ENCODE results near the gene MEN1. TPM values are rescaled to one million over a fixed set of nuclear protein-coding genes. Genes with fewer than 3 reads are reported as not detected.

The MEN1 gene
- total and polyA plus RNA-seq, 9 of the 15 experiments (the other 6 are each of a cell fraction or from before 2014, with no cell fraction given) = 3.4 to 57.2 (median 19.3) TPM

DNA sequence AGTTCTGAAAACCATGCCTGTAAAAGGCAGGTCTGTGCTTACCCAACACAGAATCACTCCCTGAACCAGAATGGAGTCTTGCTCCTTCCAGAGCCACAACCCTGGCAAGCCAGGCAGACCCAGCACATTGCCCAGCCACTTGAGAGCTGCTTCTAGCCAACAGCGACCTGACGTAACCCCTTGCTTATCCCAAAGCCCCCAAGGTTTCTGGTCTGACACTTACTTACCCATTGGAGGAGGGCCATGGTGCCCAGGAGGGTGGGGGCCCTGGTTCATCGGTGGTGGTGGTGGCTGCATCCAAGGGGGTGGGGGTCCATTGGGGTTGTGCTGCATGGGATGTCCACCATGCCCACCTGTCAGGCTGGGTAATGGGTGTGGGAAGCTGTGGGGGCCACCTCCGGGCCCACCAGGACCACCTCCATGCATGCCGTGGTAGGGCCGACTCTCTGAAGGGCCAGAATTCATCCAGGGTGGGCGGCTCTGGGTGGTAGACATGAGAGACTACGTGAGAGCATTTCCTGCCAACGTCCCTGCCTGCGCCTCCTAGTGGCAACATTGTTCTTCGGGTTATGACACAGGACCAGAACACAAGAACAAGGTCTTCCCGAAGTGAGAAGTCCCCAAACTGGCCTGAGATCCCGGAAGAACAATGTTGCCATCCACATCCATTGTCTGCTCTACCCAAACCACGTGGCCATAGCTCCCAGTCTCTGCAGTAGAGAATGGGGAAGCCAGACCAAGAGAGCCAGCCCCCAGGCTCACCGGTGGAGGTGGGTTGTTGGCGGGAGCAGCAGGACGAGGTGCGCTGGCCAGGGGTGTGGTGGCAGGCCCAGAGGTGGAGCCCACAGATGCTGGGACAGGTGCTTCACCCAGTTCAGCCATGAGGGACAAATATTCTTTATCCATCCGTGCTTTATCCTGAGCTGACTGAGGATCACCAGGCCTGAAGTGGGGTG, 42.7 kb downstream of the MEN1 start:
- ChIA-PET POLR2A (interaction anchor here (1.0 to 2.4 kb wide), 6 partner anchors 8 to 79 kb away, joined by 3 to 8 read pairs (median 4); partner anchors contain the start of genes PYGM and SF1), CTCF (ENCODE audit: low intra/inter-chr PET ratio) (interaction anchor here (1.0 kb wide), 1 partner anchor 24 kb away, joined by 3 read pairs; no protein-coding TSS in a partner anchor)
- no peak overlapping the region for H2AFZ ChIP-seq (ENCODE audit: low read depth, low read length)
- peaks cover 54% of the 10 kb centered on the region for H3K79me2 ChIP-seq (ENCODE audit: control insufficient read depth, insufficient read depth, low read length)
- peaks cover 60% of the 10 kb centered on the region for H4K20me1 ChIP-seq (replicated peaks; ENCODE audit: control insufficient read depth, insufficient read depth, low read length)
- intact Hi-C loops (cut with micrococcal nuclease) (loop anchor here (1.0 kb wide), 1 partner anchor 24 kb away; no protein-coding TSS in a partner anchor), in situ Hi-C loops (cut with MboI) (no loop called here)
- ATAC-seq (peak; percentile 67), DNase-seq (ENCODE audit: extremely low read depth in 1 of 4, low spot score in 3 of 4) (peak in 2 of 4 experiments; percentile 47 to 79), FAIRE-seq (peak; percentile 78)
- no peaks in the 10 kb centered on the region for H3K27me3 ChIP-seq (ENCODE audit: control insufficient read depth in 2 of 2, insufficient read depth in 2 of 2, low read length in 2 of 2)
- no peak overlapping the region for H3K4me3 ChIP-seq
- 68% methylated on average over 18 of the region's 19 CpGs for WGBS (ENCODE audit: insufficient coverage, low coverage, missing lambda C conversion rate)
- H3K9me1 ChIP-seq (ENCODE audit: control insufficient read depth, insufficient read depth, low read length) = peaks cover 7% of the 10 kb centered on the region
- H3K27ac ChIP-seq (ENCODE audit: extremely low read depth, low read depth, low read length) = no peak overlapping the region
- no peaks in the 10 kb centered on the region for H3K9me3 ChIP-seq (replicated peaks; ENCODE audit: control insufficient read depth, insufficient read depth, low read depth, low read length)
- H3K4me2 ChIP-seq (ENCODE audit: insufficient read depth, low read length) = no peak overlapping the region
- 0 out of 4 replicates have a peak overlapping the region, but pooled peaks of 1 of the 2 experiments have one; percentile 18 for H3K9ac ChIP-seq (ENCODE audit: insufficient read depth in 1 of 2, low read depth in 2 of 2, low read length in 2 of 2)
- no TSS peak for BruUV-seq (replicated peaks)
- peaks cover 98% of the 10 kb centered on the region for H3K36me3 ChIP-seq (ENCODE audit: control insufficient read depth, insufficient read depth, low read length)
- peaks cover 9 to 27% of the 10 kb centered on the region in 2 experiments for H3K4me1 ChIP-seq (replicated peaks in 1 of 2; ENCODE audit: control insufficient read depth in 2 of 2, insufficient read depth in 2 of 2, low read length in 2 of 2)
- TF ChIP-seq NR2C2 (CRISPR knock-in tag; IDR thresholded peaks at IDR 0.05) = no peak
- TF ChIP-seq NR2C2 (tag; IDR thresholded peaks at IDR 0.05) = no peak
- no peak for TF ChIP-seq PPARD (CRISPR knock-in tag; IDR thresholded peaks at IDR 0.05)
- no peak for TF ChIP-seq NCOR1 (IDR thresholded peaks at IDR 0.05)
- no peak for TF ChIP-seq E2F1 (CRISPR knock-in tag; IDR thresholded peaks at IDR 0.05)
- TF ChIP-seq, protein P1, sequence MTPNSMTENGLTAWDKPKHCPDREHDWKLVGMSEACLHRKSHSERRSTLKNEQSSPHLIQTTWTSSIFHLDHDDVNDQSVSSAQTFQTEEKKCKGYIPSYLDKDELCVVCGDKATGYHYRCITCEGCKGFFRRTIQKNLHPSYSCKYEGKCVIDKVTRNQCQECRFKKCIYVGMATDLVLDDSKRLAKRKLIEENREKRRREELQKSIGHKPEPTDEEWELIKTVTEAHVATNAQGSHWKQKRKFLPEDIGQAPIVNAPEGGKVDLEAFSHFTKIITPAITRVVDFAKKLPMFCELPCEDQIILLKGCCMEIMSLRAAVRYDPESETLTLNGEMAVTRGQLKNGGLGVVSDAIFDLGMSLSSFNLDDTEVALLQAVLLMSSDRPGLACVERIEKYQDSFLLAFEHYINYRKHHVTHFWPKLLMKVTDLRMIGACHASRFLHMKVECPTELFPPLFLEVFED (CRISPR knock-in tag; conservative IDR thresholded peaks at IDR 0.05) = no peak
- no peak for TF ChIP-seq TCF3 (CRISPR knock-in tag; IDR thresholded peaks at IDR 0.05)
- no peak for TF ChIP-seq NEUROD1 (IDR thresholded peaks at IDR 0.05; ENCODE audit: borderline replicate concordance, low read depth, low read length, partially characterized antibody)
- no peak for TF ChIP-seq BRCA1 (IDR thresholded peaks at IDR 0.05)
- TF ChIP-seq BRCA1 (CRISPR knock-in tag; IDR thresholded peaks at IDR 0.05) = no peak
- TF ChIP-seq ZNF12 (CRISPR knock-in tag; IDR thresholded peaks at IDR 0.05) = no peak
- TF ChIP-seq EGR1 (conservative IDR thresholded peaks at IDR 0.05) = no peak
- peak; percentile 27; the same call in 1 of the 2 replicates for TF ChIP-seq RB1 (IDR thresholded peaks at IDR 0.05; ENCODE audit: low read depth)
- TF ChIP-seq RBFOX2 (IDR thresholded peaks at IDR 0.05; ENCODE audit: low read depth, low read length) = peak; percentile 68
- TF ChIP-seq SFPQ (IDR thresholded peaks at IDR 0.05; ENCODE audit: low read depth, low read length) = no peak
- no peak for TF ChIP-seq ZNF586 (CRISPR knock-in tag; conservative IDR thresholded peaks at IDR 0.05)
- no peak for TF ChIP-seq RNF2 (IDR thresholded peaks at IDR 0.05)
